Measurements from ENCODE around the gene MAB21L4.

DNA sequence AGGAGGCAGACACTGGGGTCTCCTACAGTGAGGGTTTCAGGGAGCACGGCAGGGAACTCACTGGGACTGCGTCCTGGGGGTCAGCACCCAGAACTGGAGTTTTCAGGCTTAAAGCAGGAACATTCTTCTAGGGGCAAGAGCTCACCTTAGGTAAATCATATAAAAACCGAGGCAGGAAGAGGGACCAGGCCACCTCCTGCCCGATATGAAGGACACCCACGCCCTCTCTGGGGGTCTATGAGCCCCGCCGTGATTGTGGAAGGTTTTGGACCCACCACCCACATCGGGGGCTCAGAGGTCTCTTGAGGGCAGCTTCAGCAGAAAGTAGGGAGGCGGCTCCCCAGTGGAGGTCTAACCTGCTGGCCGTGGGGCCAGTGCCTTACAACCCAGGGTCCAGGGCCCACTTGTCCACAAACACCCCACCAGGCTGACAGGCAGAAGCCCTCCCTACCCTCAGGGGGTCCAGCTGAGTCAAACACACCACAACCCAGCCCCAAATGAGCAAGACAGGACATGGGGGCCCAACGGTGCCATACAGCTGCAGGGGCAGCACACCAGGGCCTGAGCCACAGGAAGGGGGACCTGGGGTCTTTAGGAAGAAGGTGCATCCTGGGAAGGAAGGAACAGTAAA is 35.5 kb upstream of the MAB21L4 start:
- TF ChIP-seq, protein P1, sequence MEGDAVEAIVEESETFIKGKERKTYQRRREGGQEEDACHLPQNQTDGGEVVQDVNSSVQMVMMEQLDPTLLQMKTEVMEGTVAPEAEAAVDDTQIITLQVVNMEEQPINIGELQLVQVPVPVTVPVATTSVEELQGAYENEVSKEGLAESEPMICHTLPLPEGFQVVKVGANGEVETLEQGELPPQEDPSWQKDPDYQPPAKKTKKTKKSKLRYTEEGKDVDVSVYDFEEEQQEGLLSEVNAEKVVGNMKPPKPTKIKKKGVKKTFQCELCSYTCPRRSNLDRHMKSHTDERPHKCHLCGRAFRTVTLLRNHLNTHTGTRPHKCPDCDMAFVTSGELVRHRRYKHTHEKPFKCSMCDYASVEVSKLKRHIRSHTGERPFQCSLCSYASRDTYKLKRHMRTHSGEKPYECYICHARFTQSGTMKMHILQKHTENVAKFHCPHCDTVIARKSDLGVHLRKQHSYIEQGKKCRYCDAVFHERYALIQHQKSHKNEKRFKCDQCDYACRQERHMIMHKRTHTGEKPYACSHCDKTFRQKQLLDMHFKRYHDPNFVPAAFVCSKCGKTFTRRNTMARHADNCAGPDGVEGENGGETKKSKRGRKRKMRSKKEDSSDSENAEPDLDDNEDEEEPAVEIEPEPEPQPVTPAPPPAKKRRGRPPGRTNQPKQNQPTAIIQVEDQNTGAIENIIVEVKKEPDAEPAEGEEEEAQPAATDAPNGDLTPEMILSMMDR (conservative IDR thresholded peaks at IDR 0.05; ENCODE audit: low read length): no peak
- no peak for TF ChIP-seq EZH2phosphoT487 (IDR thresholded peaks at IDR 0.05; ENCODE audit: borderline replicate concordance, low read depth, low read length)

All from OCI-LY7 (cell line).